GM19193 (cell line): Measurements from ENCODE around the gene CDH8.

Experiments
- POLR2A ChIP-seq: IDR thresholded peaks from 4 replicates; pipeline ENCODE4 v1.6.1; 2011; ENCODE audit not compliant: insufficient read depth, insufficient read length; ENCODE audit errors: extremely low read depth

The CDH8 gene

GRCh38 chr16:61921373-61921772, 114.9 kb downstream of the CDH8 start:
- no peak for TF ChIP-seq POLR2A

- TF ChIP-seq POLR2A, result no peak
These were observed 120.7 kb downstream of the CDH8 start for GRCh38 chr16:61915569-61915968.

- TF ChIP-seq POLR2A, result no peak
These were observed 127.2 kb downstream of the CDH8 start for GRCh38 chr16:61909074-61909473.

GRCh38 chr16:61908426-61908825, 127.8 kb downstream of the CDH8 start:
- no peak for TF ChIP-seq POLR2A

- TF ChIP-seq POLR2A, result no peak
These were observed 134.5 kb downstream of the CDH8 start for GRCh38 chr16:61901689-61902088.

GRCh38 chr16:61900482-61900881, 135.8 kb downstream of the CDH8 start:
- no peak for TF ChIP-seq POLR2A

GRCh38 chr16:61897657-61898056, 138.6 kb downstream of the CDH8 start:
- TF ChIP-seq POLR2A, result no peak

GRCh38 chr16:61892531-61892930, 143.7 kb downstream of the CDH8 start:
- no peak for TF ChIP-seq POLR2A

GRCh38 chr16:61891460-61891859, 144.8 kb downstream of the CDH8 start:
- no peak for TF ChIP-seq POLR2A

GRCh38 chr16:61890386-61890785, 145.9 kb downstream of the CDH8 start:
- no peak for TF ChIP-seq POLR2A

- no peak for TF ChIP-seq POLR2A
These were observed 148.3 kb downstream of the CDH8 start for GRCh38 chr16:61887903-61888302.

GRCh38 chr16:61885343-61885742, 150.9 kb downstream of the CDH8 start:
- TF ChIP-seq POLR2A, result no peak

- TF ChIP-seq POLR2A, result no peak
These were observed 156.9 kb downstream of the CDH8 start for GRCh38 chr16:61879306-61879705.

- TF ChIP-seq POLR2A, result no peak
These were observed 158.8 kb downstream of the CDH8 start for GRCh38 chr16:61877436-61877835.

- no peak for TF ChIP-seq POLR2A
These were observed 163.5 kb downstream of the CDH8 start for GRCh38 chr16:61872778-61873119.

GRCh38 chr16:61871837-61872777, 164.1 kb downstream of the CDH8 start:
- TF ChIP-seq POLR2A, result no peak
